A673 (cell line): ENCODE results near the gene GNG4. TPM values are rescaled to one million over a fixed set of nuclear protein-coding genes. Genes with fewer than 3 reads are reported as not detected.

Experiments
- BruUV-seq: library from RNA; stranded (reverse); fragments of 400-500 nt; replicated peaks from 2 replicates; lab custom pipeline; 2021; lab: Mats Ljungman, UMichigan
- CTCF ChIA-PET: fragments of 300-600 bp; sonication (Branson Sonifier 250); formaldehyde crosslinking; loops from one replicate; lab custom pipeline; 2022; ENCODE audit warnings: antibody characterized with exemption; lab: Charles Lee
- POLR2A ChIA-PET: fragments of 300-600 bp; sonication (Branson Sonifier 250); formaldehyde crosslinking; loops from one replicate; lab custom pipeline; 2022; ENCODE audit warnings: antibody characterized with exemption; ENCODE audit not compliant: low non-redundant PET; lab: Charles Lee
- DNase-seq: peaks from one replicate; pipeline ENCODE4 v3.0.0-alpha.2; 2015; ENCODE audit warnings: low spot score
- H3K27ac ChIP-seq: fragments of 200-600 bp; sonication (generic); 2 replicates; pipeline ENCODE4 v1.5.1; 2016; ENCODE audit warnings: mixed run types, low read depth, mild to moderate bottlenecking, mixed read lengths, antibody characterized with exemption, low read length; ENCODE audit not compliant: poor library complexity, severe bottlenecking
- H3K27me3 ChIP-seq: fragments of 200-600 bp; sonication (generic); replicated peaks from 2 replicates; pipeline ENCODE4 v1.6.1; 2017; ENCODE audit warnings: mixed run types, low read depth, mild to moderate bottlenecking, mixed read lengths, antibody characterized with exemption, low read length; ENCODE audit not compliant: insufficient read depth, poor library complexity
- H3K36me3 ChIP-seq: fragments of 200-600 bp; sonication (generic); 2 replicates; pipeline ENCODE4 v1.6.1; 2016; ENCODE audit warnings: mixed run types, mild to moderate bottlenecking, mixed read lengths, antibody characterized with exemption, low read length; ENCODE audit not compliant: insufficient read depth, poor library complexity, severe bottlenecking
- H3K4me1 ChIP-seq: fragments of 200-600 bp; sonication (generic); 2 replicates; pipeline ENCODE4 v1.6.1; 2017; ENCODE audit warnings: mixed run types, mild to moderate bottlenecking, mixed read lengths, antibody characterized with exemption, low read length; ENCODE audit not compliant: insufficient read depth, poor library complexity, severe bottlenecking
- H3K4me3 ChIP-seq: fragments of 200-600 bp; sonication (generic); 2 replicates; pipeline ENCODE4 v1.5.1; 2016; ENCODE audit warnings: low read depth, mixed run types, mild to moderate bottlenecking, mixed read lengths, low read length; ENCODE audit not compliant: poor library complexity, severe bottlenecking
- H3K9me3 ChIP-seq: fragments of 200-600 bp; sonication (generic); 2 replicates; pipeline ENCODE4 v1.6.1; 2016; ENCODE audit warnings: mixed run types, low read depth, mild to moderate bottlenecking, mixed read lengths, antibody characterized with exemption, low read length; ENCODE audit not compliant: poor library complexity, severe bottlenecking
- EZH2 ChIP-seq: fragments of 200-600 bp; sonication (generic); IDR thresholded peaks from 2 replicates; pipeline ENCODE4 v1.6.1; 2017; ENCODE audit warnings: borderline replicate concordance, low read depth, mild to moderate bottlenecking, mixed read lengths, antibody characterized with exemption, low read length; ENCODE audit not compliant: poor library complexity, severe bottlenecking
- intact Hi-C: fragments of 100-400 bp; cut with micrococcal nuclease; formaldehyde crosslinking; loops from one replicate; pipeline ENCODE4 v1.10.0; 2022; ENCODE audit not compliant: unreplicated experiment
- total RNA-seq: library from RNA; stranded (reverse); gene quantifications from 2 replicates; pipeline ENCODE4 v1.2.3, GENCODE V29; 2021
- TF ChIP-seq, protein P1 (sequence below): fragments of 300-800, 200-600 bp; sonication (generic); conservative IDR thresholded peaks from 2 replicates; pipeline ENCODE4 v1.5.1; 2017; ENCODE audit warnings: low read depth, mild to moderate bottlenecking, antibody characterized with exemption, low read length, moderate library complexity, mixed read lengths

GNG4 gene
- total RNA-seq, 1 experiment from 2014 or later: 11.0 TPM

DNA sequence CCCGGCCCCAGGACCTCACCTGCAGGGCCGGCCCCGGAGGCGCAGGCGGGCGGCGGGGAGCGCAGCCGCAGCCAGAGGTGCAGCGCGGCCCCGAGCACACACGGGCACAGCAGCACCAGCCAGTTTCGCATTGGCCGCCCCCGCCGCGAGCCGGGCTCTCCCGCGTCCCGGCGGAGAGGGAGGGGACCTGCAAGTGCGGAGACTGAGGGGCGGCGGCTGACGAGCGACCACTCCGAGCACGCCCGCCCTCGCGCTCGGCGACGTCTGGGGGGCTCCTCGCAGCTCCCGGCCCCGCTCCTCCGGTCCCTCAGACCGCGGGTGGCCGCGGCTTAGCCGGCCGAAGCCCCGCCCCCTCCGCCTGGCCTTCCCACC lies 145.5 kb downstream of the GNG4 start, which contains the start of gene B3GALNT2:
B3GALNT2 (minus strand) TSS at position 331 of the 372 bp plus-strand sequence; CDS start at position 131, 200 bp downstream.
- H3K9me3 ChIP-seq: no peaks in the 10 kb centered on the region
- no peak for DNase-seq
- POLR2A ChIA-PET: interaction anchor here (0.6 kb wide), 1 partner anchor 14 kb away, joined by 6 read pairs; no protein-coding TSS in a partner anchor

DNA sequence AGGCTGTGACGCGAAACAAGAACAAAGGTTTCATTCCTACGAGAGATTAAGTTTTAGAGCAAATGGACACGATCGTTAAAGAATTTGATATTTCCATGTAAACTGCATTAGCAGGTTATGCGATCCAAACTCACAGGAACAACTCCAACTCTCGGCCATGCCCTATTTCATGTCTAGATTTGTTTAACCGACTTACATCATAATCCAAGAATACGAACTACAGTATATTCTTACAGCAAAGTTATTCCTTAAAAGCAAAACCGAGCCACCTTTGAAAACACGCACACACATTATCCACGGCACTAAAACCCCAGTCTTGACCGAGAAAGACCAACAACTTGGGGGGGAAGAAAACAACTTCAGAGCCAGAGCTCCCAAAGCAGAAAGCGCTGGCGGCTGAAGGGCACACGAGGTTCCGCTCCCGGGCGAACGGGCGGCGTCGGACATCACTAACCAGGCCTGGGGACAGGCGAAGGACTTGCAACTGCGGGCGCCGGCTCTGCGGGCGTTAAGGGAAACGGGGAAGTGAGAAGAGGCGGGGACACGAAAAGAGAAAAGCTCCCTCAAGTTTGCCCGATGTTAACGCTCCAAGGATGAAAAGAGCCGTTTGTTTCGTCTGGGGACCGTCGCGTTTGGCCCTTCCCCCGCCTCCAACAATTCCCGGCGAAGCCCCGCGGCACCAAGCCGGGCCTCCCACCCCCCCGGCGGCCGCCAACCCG lies 146.0 kb downstream of the GNG4 start:
- DNase-seq: peak; percentile 30
- Histone ChIP-seq H3K27me3 (no peaks in the 10 kb centered on the region), H3K27ac (peak overlapping the region; percentile 96), H3K36me3 (no peaks in the 10 kb centered on the region), H3K9me3 (no peaks in the 10 kb centered on the region), H3K4me1 (peaks cover 3% of the 10 kb centered on the region), H3K4me3 (peak overlapping the region; percentile 70)
- ChIA-PET POLR2A (interaction anchor here (0.6 kb wide), 1 partner anchor 14 kb away, joined by 6 read pairs; no protein-coding TSS in a partner anchor), CTCF (interaction anchor here (0.6 kb wide), 2 partner anchors 95 to 1051 kb away, joined by 3 read pairs; no protein-coding TSS in a partner anchor)
- BruUV-seq: no TSS peak
- intact Hi-C loops: no loop called here
- no peak for TF ChIP-seq EZH2
- TF ChIP-seq, protein P1, sequence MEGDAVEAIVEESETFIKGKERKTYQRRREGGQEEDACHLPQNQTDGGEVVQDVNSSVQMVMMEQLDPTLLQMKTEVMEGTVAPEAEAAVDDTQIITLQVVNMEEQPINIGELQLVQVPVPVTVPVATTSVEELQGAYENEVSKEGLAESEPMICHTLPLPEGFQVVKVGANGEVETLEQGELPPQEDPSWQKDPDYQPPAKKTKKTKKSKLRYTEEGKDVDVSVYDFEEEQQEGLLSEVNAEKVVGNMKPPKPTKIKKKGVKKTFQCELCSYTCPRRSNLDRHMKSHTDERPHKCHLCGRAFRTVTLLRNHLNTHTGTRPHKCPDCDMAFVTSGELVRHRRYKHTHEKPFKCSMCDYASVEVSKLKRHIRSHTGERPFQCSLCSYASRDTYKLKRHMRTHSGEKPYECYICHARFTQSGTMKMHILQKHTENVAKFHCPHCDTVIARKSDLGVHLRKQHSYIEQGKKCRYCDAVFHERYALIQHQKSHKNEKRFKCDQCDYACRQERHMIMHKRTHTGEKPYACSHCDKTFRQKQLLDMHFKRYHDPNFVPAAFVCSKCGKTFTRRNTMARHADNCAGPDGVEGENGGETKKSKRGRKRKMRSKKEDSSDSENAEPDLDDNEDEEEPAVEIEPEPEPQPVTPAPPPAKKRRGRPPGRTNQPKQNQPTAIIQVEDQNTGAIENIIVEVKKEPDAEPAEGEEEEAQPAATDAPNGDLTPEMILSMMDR: no peak

More for the DNA sequence above, 145.5 kb downstream of the GNG4 start, which contains the start of gene B3GALNT2:
- H3K27ac ChIP-seq: peak within 1 kb of the TSS; percentile 96
- BruUV-seq: no TSS peak
- CTCF ChIA-PET: interaction anchor here (0.6 to 1.1 kb wide), 3 partner anchors 96 to 1051 kb away, joined by 3 read pairs; no protein-coding TSS in a partner anchor
- H3K4me1 ChIP-seq: peaks cover 3% of the 10 kb centered on the region
- TF ChIP-seq, protein P1: no peak
- H3K27me3 ChIP-seq: no peaks in the 10 kb centered on the region
- intact Hi-C loops: no loop called here
- no peaks in the 10 kb centered on the region for H3K36me3 ChIP-seq
- peak within 1 kb of the TSS; percentile 70 for H3K4me3 ChIP-seq

DNA sequence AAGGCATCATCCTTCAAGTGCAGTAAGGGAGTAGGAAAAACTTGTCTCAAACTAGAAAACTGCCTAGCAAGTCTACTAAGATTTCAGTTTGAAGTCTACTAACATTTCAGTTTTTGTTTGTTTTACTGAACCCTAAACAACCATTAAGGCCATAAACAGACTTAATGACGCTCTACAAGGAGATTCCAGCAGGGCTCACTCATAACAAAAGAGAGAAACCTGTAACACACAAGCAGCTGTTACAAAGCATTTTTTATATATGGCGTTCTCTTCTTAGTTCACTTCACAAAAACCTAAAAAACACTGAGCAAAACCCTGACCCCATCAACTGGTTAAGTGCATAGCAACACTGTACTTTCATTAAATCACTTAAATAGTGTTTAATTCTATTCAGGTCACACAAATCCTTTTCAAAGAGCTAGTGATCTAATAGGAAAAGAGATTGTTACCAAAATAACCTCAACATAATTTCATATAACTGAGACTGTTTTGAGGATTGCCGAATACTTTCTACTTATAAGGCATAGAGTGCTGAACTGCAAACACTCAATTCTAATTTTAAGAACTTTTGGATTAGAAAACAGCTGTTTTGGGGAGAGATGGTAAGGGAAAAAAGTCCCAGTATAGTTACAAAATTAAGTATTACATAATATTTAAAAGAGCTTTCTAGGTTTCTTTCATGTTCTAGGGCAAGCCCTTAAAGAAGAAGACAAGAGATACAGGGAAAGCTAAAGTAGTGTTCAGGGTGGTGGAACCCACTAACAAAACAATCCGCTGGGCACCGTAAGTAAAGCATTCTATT lies 146.8 kb downstream of the GNG4 start:
- Histone ChIP-seq H3K27ac (peak overlapping the region; percentile 96), H3K4me1 (peaks cover 3% of the 10 kb centered on the region), H3K4me3 (peak overlapping the region; percentile 70), H3K27me3 (no peaks in the 10 kb centered on the region), H3K36me3 (no peaks in the 10 kb centered on the region), H3K9me3 (no peaks in the 10 kb centered on the region)
- no peak for TF ChIP-seq EZH2
- TF ChIP-seq, protein P1: no peak
- BruUV-seq: TSS peak; percentile 70
- no peak for DNase-seq
- POLR2A ChIA-PET: no interaction called here
- intact Hi-C loops: no loop called here
- CTCF ChIA-PET: no interaction called here
